OCI-LY1 (cell line): ENCODE data around the gene VPS37C.

ENCODE experiments used
- H2AFZ ChIP-seq: fragments of 200-600 bp; sonication (generic), shearing (Covaris generic); 2 replicates; pipeline ENCODE4 v1.6.0; 2014; ENCODE audit warnings: antibody characterized with exemption, mild to moderate bottlenecking, low read length
- H3F3A ChIP-seq: fragments of 200-600 bp; sonication (generic), shearing (Covaris generic); 2 replicates; pipeline ENCODE4 v1.6.0; 2014; ENCODE audit warnings: mild to moderate bottlenecking, antibody characterized with exemption, low read length, moderate library complexity; ENCODE audit not compliant: insufficient read depth
- H3K27ac ChIP-seq: fragments of 200-600 bp; sonication (generic); 2 replicates; pipeline ENCODE4 v1.5.1; 2014; ENCODE audit warnings: low read length, mixed run types, mild to moderate bottlenecking, low read depth; ENCODE audit not compliant: poor library complexity, severe bottlenecking
- H3K27me3 ChIP-seq: fragments of 200-600 bp; sonication (generic); 2 replicates; pipeline ENCODE4 v1.6.0; 2014; ENCODE audit warnings: antibody characterized with exemption, mild to moderate bottlenecking, low read length, moderate library complexity; ENCODE audit not compliant: insufficient read depth
- H3K36me3 ChIP-seq: fragments of 200-600 bp; sonication (generic); 2 replicates; pipeline ENCODE4 v1.6.1; 2014; ENCODE audit warnings: mild to moderate bottlenecking, antibody characterized with exemption, low read length, moderate library complexity, mixed read lengths; ENCODE audit not compliant: insufficient read depth
- H3K4me1 ChIP-seq: fragments of 200-600 bp; sonication (generic); 2 replicates; pipeline ENCODE4 v1.5.1; 2014; ENCODE audit warnings: mild to moderate bottlenecking, low read length, moderate library complexity; ENCODE audit not compliant: insufficient read depth, severe bottlenecking
- H3K4me2 ChIP-seq: fragments of 200-600 bp; sonication (generic), shearing (Covaris generic); 2 replicates; pipeline ENCODE4 v1.6.1; 2014; ENCODE audit warnings: low read length
- H3K4me3 ChIP-seq: fragments of 200-600 bp; sonication (generic); 2 replicates; pipeline ENCODE4 v1.5.1; 2014; ENCODE audit warnings: low read length, low read depth, mild to moderate bottlenecking, mixed read lengths; ENCODE audit not compliant: poor library complexity, severe bottlenecking
- H3K79me2 ChIP-seq: fragments of 200-600 bp; shearing (Covaris generic); 2 replicates; pipeline ENCODE4 v1.6.1; 2016; ENCODE audit warnings: mixed run types, low read length, mixed read lengths; ENCODE audit not compliant: insufficient read depth
- H3K9ac ChIP-seq: fragments of 200-600 bp; sonication (generic), shearing (Covaris generic); 2 replicates; pipeline ENCODE4 v1.6.1; 2014; ENCODE audit warnings: mild to moderate bottlenecking, low read length, mixed read lengths
- H3K9me2 ChIP-seq: fragments of 200-600 bp; sonication (generic), shearing (Covaris generic); 2 replicates; pipeline ENCODE4 v1.6.1; 2014; ENCODE audit warnings: low read depth, mild to moderate bottlenecking, low read length, mixed read lengths
- H3K9me3 ChIP-seq: fragments of 200-600 bp; shearing (Covaris generic); 2 replicates; pipeline ENCODE4 v1.6.1; 2014; ENCODE audit warnings: low read length, mixed read lengths
- H4K20me1 ChIP-seq: fragments of 200-600 bp; sonication (generic), shearing (Covaris generic); 2 replicates; pipeline ENCODE4 v1.6.0; 2016; ENCODE audit warnings: mild to moderate bottlenecking, low read length; ENCODE audit not compliant: insufficient read depth
- EZH2 ChIP-seq: fragments of 200-600 bp; sonication (generic), shearing (Covaris generic); IDR thresholded peaks from 2 replicates; pipeline ENCODE4 v1.8.0; 2017; ENCODE audit warnings: borderline replicate concordance, mixed run types, mild to moderate bottlenecking, antibody characterized with exemption, low read length, moderate library complexity, mixed read lengths
- TF ChIP-seq, protein P1 (sequence below): fragments of 200-600 bp; sonication (generic), shearing (Covaris generic); IDR thresholded peaks from 2 replicates; pipeline ENCODE4 v1.5.1; 2017; ENCODE audit warnings: mild to moderate bottlenecking, antibody characterized with exemption, low read length, moderate library complexity, mixed read lengths

VPS37C gene

GRCh38 chr11:61151545-61152252 is 9.5 kb downstream of the VPS37C start:
- Histone ChIP-seq H3F3A (no peaks in the 10 kb centered on the region), H3K9ac (no peak overlapping the region), H3K4me2 (no peak overlapping the region), H3K27ac (no peak overlapping the region), H2AFZ (no peak overlapping the region), H3K9me3 (peaks cover 16% of the 10 kb centered on the region), H4K20me1 (no peaks in the 10 kb centered on the region), H3K9me2 (no peaks in the 10 kb centered on the region), H3K4me1 (peaks cover 3% of the 10 kb centered on the region), H3K27me3 (no peaks in the 10 kb centered on the region), H3K79me2 (no peaks in the 10 kb centered on the region), H3K36me3 (no peaks in the 10 kb centered on the region; the same call in 1 of the 2 replicates), H3K4me3 (no peak overlapping the region)
- TF ChIP-seq, protein P1, sequence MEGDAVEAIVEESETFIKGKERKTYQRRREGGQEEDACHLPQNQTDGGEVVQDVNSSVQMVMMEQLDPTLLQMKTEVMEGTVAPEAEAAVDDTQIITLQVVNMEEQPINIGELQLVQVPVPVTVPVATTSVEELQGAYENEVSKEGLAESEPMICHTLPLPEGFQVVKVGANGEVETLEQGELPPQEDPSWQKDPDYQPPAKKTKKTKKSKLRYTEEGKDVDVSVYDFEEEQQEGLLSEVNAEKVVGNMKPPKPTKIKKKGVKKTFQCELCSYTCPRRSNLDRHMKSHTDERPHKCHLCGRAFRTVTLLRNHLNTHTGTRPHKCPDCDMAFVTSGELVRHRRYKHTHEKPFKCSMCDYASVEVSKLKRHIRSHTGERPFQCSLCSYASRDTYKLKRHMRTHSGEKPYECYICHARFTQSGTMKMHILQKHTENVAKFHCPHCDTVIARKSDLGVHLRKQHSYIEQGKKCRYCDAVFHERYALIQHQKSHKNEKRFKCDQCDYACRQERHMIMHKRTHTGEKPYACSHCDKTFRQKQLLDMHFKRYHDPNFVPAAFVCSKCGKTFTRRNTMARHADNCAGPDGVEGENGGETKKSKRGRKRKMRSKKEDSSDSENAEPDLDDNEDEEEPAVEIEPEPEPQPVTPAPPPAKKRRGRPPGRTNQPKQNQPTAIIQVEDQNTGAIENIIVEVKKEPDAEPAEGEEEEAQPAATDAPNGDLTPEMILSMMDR = no peak
- TF ChIP-seq EZH2 = no peak

DNA sequence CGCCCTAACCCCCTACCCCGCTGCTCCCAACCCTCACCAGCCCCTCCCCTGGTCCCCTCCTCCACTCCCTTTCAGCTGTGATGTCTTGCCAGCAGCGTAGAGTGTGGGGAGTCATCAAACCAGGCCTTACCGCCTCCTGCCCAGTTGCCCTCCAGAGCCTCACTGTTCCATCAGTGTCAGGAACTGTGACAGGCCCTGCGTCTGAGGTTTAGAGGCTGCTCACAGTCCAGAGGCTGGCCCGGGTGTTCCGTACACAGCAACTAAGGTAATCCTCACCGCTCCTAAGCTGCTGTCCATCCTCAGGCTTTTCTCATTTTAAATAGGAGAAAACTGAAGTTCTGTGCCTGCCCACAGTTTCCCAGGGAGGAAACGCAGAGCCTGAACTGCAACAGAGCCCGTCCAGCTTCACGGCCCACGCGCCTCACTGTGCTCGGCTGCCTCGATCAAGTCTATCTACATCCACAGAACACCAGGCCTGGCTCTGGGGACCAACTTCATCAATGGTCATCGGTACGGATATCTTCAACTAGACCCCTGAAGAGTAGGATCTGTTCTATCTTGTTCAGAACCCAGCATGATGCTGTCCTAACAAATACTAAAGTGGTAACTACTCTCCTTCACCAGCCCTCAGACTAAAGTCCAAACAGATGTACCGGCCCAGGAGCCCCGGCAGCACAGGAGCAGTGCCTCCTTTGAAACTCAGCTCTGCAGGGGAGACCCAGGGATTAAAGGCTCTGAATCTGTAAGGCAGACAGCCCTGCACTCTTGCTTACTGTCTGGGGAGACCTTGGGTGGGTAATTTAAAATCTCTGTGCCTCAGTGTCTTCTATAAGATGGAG is 10.3 kb downstream of the VPS37C start:
- H3K79me2 ChIP-seq = no peaks in the 10 kb centered on the region
- no peaks in the 10 kb centered on the region for H4K20me1 ChIP-seq
- H3K36me3 ChIP-seq = no peaks in the 10 kb centered on the region; the same call in 1 of the 2 replicates
- H3K9ac ChIP-seq = no peak overlapping the region
- H3K9me2 ChIP-seq = no peaks in the 10 kb centered on the region
- H3K4me2 ChIP-seq = no peak overlapping the region
- H2AFZ ChIP-seq = no peak overlapping the region
- peaks cover 15% of the 10 kb centered on the region for H3K9me3 ChIP-seq
- no peaks in the 10 kb centered on the region for H3K27me3 ChIP-seq
- no peak for TF ChIP-seq EZH2
- TF ChIP-seq, protein P1 = no peak
- H3K4me1 ChIP-seq = peaks cover 6% of the 10 kb centered on the region
- no peak overlapping the region for H3K4me3 ChIP-seq
- H3F3A ChIP-seq = no peaks in the 10 kb centered on the region
- no peak overlapping the region for H3K27ac ChIP-seq

DNA sequence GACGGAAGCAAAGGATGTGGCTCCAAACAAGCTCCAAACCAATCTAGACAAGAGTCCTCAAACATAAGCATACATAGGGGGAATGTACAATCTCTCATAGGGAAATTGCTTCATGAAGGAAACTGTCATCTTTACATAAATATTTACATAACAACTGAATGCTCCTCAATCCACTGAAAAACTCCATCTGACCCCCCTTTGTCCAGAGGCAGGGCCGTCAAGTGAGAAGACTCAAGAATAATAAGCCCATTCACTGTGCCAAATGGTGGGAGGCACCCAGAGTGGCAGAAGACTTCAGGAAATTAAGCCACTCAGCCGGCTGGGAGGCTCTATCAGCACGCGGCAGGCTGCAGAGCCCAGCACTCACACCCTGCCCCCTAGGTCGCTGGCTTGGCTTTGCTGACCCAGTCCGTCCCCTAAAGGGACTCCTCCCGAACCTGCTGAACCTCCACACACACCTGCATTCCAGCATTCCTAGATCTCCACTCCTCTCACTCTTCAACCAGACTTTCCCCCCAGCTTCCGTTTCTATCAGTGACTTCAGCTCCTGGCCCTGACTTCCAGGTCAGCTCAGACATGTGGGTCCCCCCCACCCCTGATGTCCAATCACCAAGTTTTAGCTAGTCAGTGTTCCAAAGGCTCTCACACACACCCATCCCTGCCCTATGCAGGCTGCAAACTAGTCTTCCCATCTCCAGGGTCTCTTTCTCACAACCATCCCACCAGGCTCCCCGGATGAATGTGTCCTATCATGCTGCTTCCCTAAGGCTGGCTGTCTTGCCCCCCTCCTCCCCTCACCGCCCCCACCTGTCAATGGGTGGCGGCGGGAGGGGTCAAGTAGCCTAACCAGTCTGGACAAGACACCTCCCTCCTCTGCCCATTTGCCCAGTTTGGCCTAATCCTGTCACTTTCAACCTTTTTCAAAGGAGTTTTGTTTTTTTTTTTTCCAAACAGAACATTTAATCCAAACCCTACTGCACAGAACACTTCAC is 11.3 kb downstream of the VPS37C start:
- Histone ChIP-seq H4K20me1 (no peaks in the 10 kb centered on the region), H3K9me3 (peaks cover 8% of the 10 kb centered on the region), H3F3A (no peaks in the 10 kb centered on the region), H3K27ac (no peak overlapping the region), H3K79me2 (no peaks in the 10 kb centered on the region), H3K4me3 (no peak overlapping the region), H2AFZ (no peak overlapping the region), H3K4me1 (peaks cover 6% of the 10 kb centered on the region), H3K4me2 (no peak overlapping the region), H3K9me2 (no peaks in the 10 kb centered on the region), H3K36me3 (no peaks in the 10 kb centered on the region; the same call in 1 of the 2 replicates), H3K27me3 (no peaks in the 10 kb centered on the region), H3K9ac (no peak overlapping the region)
- TF ChIP-seq, protein P1 = no peak
- no peak for TF ChIP-seq EZH2
